Fibroblast of villous mesenchyme (primary cell): ENCODE results near the gene PEMT. TPM values are rescaled to one million over a fixed set of nuclear protein-coding genes. Genes with fewer than 3 reads are reported as not detected.
"Not testable (repeated sequence)": the region's sequence is repeated elsewhere in the genome, so short reads cannot be mapped to it uniquely, and the experiment has no call there.

Experiments
- DNase-seq: peaks from one replicate; pipeline ENCODE4 v3.0.0-alpha.2; 2010; ENCODE audit warnings: low read depth
- H3K4me3 ChIP-seq: 2 replicates; pipeline ENCODE4 v1.5.1; 2011; ENCODE audit warnings: low read depth, mild to moderate bottlenecking, low read length
- total RNA-seq: library from RNA; depleted of rRNA; stranded (reverse); fragments of >200 nt; gene quantifications from 2 replicates; pipeline ENCODE4 v1.2.3, GENCODE V29; 2012
- TF ChIP-seq, protein P1 (sequence below): IDR thresholded peaks from 2 replicates; pipeline ENCODE4 v1.5.1; 2012; ENCODE audit warnings: low read depth, mild to moderate bottlenecking, low read length; ENCODE audit not compliant: insufficient read depth

PEMT gene
- total RNA-seq, 1 donor: 28.9 TPM

DNA sequence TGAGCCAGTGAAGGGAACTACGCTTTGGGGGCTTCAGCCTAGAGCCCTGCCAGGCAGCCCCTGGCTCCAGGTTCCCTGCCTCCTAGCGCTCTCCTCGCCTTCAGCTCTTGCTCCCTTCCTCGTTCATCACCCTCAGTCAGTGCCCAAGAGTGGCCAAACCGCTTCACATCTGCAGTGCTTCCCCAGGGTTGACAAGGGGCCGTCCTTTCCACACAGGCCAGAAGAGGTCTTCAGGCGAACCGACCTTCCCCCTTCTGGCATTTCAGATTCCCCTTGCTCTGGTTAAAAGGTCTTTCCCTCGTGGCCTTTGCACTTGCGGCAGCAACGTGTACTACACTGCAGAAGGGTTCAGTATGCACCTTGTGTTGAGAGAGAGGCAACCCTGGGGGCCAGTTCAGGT lies 99.4 kb downstream of the PEMT start:
- no peak for DNase-seq
- no peak overlapping the region for H3K4me3 ChIP-seq

DNA sequence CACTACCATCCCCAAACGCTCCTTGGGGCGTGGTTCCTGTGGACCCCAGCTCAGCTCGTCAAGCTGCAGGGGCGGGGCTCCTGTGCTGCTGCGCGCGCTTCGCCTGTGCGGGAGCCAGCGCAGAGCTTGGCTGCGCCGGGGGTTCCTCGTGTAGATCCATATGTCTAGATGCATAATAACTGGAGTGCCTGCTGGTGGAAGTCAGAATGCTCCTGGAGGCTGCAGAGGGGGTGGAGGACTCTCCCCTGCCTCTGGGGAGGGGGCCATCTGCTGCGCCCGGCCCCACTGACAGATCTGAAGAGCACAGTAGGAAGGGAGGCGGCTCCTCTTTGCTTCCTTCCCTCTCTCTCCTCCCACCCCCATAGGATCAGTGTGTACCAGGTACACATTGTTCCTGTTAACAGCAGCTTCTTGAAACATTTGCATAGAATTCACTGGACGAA lies 99.9 kb downstream of the PEMT start:
- H3K4me3 ChIP-seq: no peak overlapping the region
- no peak for DNase-seq
- TF ChIP-seq, protein P1, sequence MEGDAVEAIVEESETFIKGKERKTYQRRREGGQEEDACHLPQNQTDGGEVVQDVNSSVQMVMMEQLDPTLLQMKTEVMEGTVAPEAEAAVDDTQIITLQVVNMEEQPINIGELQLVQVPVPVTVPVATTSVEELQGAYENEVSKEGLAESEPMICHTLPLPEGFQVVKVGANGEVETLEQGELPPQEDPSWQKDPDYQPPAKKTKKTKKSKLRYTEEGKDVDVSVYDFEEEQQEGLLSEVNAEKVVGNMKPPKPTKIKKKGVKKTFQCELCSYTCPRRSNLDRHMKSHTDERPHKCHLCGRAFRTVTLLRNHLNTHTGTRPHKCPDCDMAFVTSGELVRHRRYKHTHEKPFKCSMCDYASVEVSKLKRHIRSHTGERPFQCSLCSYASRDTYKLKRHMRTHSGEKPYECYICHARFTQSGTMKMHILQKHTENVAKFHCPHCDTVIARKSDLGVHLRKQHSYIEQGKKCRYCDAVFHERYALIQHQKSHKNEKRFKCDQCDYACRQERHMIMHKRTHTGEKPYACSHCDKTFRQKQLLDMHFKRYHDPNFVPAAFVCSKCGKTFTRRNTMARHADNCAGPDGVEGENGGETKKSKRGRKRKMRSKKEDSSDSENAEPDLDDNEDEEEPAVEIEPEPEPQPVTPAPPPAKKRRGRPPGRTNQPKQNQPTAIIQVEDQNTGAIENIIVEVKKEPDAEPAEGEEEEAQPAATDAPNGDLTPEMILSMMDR: no peak

More for the DNA sequence above, 99.4 kb downstream of the PEMT start:
- TF ChIP-seq, protein P1: no peak

DNA sequence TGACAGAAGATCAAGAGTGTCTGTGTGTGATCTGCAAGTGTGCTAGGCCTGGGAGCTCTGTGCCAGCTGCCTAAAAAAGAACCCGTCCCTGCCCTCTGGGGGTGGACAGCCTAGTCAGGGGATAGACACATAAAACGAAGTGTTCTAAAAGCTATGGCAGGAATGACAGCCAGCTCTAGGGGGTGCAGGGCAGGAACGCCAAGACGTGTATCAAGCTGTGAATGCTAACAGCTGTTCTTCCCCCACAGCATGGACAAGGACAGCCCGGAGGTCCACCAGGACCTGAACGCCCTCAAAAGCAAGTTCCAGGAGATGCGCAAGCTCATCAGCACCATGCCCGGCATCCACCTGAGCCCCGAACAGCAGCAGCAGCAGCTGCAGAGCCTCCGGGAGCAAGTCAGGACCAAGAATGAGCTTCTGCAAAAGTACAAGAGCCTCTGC lies 100.5 kb downstream of the PEMT start:
- DNase-seq: no peak
- TF ChIP-seq, protein P1: no peak
- H3K4me3 ChIP-seq: no peak overlapping the region

DNA sequence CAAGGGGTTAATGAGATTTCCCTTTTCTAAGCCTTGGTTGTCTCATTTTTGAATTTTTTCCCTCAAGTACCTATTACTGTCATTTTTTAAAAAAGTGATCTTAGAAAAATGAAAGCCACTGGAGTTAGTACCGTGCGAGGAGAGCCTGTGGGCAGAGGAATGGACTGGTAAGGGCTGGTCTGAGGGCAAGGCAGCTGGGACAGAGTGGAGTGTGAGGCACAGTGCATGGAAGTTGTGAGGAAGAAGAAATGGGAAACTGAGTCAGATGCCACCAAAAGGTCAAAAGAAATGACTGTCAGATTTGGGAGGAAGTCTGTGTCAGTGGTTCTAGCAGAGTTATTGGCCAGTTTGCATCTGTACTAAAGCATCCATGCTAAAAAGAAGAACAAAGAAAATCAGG lies 103.5 kb downstream of the PEMT start:
- H3K4me3 ChIP-seq: no peak overlapping the region
- DNase-seq: no peak
- TF ChIP-seq, protein P1: no peak

DNA sequence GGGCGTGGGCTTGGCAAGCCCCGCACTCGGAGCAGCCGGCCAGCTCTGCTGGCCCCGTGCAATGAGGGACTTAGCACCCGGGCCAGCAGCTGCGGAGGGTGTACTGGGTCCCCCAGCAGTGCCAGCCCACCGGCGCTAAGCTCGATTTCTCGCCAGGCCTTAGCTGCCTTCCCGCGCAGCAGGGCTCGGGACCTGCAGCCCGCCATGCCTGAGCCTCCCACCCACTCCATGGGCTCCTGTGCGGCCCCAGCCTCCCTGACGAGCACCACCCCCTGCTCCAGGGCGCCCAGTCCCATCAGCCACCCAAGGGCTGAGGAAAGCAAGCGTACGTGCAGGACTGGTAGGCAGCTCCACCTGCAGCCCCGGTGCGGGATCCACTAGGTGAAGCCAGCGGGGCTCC lies 105.1 kb downstream of the PEMT start:
- H3K4me3 ChIP-seq, DNase-seq: not testable (repeated sequence)

DNA sequence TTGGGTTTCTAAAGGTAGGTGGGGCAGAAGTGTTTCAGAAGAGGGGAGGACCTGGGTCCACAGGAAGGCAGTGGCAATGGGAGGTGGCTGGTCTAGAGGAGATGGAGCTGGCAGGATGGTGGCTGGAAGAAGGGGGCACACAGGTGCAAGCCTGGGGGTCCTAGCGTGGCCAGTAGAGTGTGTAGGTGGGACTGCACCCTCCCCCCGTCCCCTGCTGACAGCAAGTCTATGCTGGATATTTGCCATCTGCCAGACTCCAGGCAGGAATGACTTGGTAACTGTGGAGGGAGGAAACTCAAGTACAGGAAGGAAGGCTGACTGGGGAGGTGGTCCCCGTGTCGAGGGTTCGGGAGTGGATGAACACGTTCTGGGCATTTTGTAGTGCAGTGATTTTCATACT lies 106.1 kb downstream of the PEMT start:
- TF ChIP-seq, protein P1: no peak
- H3K4me3 ChIP-seq: no peak overlapping the region
- no peak for DNase-seq

DNA sequence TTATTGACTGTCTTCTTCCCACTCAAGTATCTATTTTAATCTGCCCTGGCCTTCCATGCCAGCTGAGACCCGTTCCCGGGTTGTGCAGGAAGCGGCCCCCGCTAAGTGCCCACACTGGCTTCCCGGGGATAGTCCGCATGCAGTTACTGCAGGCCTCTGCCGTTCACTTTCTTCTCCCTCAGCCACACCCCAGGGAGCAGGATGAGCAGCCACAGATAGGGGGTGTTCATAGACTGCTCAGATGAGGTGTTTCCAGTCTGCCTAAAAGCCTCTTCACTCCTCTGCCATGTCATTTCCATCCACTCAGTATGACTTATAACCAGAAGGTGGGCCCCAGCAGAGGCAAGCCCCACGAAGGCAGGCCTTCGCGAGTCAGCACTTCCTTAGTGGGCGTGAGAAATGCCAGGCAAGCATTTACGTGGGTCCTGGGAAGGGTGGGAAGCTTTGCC lies 107.0 kb downstream of the PEMT start:
- TF ChIP-seq, protein P1: no peak
- H3K4me3 ChIP-seq: no peak overlapping the region
- DNase-seq: no peak
